GM13977 (cell line): ENCODE measurements around the gene PNPLA5.

Experiments
- DNase-seq: peaks from one replicate; pipeline ENCODE4 v3.0.0; 2012; ENCODE audit warnings: low spot score
- CTCF ChIP-seq: IDR thresholded peaks from 2 replicates; pipeline ENCODE4 v1.5.1; 2012; ENCODE audit warnings: mild to moderate bottlenecking, control low read depth; ENCODE audit not compliant: insufficient read depth; ENCODE audit errors: extremely low read depth, missing control alignments
- in situ Hi-C: fragments of 300-500 bp; cut with MboI; formaldehyde crosslinking; loops from one replicate; pipeline ENCODE4 v1.12.0; 2022; ENCODE audit warnings: low sequenced_read_pairs, low pct_unique_long_range_greater_than_20kb, mixed read lengths, inconsistent platforms; ENCODE audit not compliant: unreplicated experiment

Gene PNPLA5

DNA sequence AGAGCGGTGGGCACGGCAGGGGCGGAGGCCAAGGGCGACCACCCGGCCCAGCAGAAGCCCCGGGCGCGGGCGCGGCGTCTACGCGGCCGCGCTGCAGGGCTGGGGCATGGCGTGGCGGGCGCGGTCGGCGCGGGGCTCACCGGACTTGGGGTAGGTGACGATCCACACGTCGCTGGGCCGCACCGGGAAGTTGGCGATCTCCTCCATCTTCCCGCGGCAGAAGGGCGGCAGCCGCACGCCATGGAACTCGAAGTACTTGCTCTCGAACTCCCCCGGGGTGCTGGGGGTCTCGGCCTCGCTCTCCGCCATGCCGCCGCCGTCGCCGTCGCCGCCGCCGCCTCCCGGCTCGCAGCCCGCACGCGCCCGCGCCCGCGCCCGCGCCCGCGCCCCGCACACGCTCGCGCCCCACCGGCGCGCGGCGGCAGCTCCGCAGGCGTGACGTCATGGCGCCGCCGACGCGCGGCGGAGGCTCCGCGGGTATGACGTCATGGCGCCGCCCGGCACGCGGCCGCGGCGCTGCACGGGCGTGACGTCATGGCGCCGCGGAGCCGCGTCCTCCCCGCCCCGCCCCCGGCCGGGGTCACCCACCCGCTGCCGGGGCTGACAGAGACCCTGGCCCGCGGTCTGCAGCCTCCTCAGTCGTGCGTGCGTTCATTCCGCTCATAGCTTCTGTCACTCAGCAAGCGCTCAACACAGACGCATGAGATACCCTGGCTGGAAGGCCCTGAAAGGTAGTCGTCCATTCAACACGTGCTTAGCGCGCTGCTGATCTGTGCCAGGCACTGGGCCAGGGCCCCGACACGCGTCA, 29.5 kb downstream of the PNPLA5 start, which contains the start of gene SULT4A1:
Gene SULT4A1 (minus strand): TSS at position 440 of the 808 bp plus-strand sequence. CDS start 131 bp downstream, at position 309.
- TF ChIP-seq CTCF: no peak
- no peak for DNase-seq
- in situ Hi-C loops: no loop called here

- no peak for TF ChIP-seq CTCF
- in situ Hi-C loops: no loop called here
- DNase-seq: no peak
These were observed 30.3 kb downstream of the PNPLA5 start for GRCh38 chr22:43861529-43861928.

- in situ Hi-C loops: no loop called here
- DNase-seq: no peak
- TF ChIP-seq CTCF: no peak
These were observed 31.0 kb downstream of the PNPLA5 start for GRCh38 chr22:43860831-43861230.

DNA sequence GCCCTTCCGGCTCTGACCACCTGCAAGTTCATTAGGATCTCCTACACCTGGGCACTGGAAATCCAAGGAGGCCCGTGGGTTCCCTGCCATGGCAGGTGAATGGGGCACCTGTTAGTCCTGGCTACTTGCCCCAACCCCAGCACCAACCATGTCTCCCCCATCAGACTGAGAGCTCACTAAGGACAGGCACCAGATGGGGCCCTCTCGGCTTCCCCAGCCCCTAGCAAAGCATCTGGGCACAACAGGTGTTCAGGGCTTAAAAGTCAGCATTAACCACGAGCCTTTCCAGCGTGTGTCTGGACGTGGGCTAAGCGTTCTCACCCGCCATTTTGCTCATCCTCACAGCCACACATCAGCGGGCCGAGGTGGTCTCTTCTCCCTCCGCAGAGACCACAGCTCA, 31.7 kb downstream of the PNPLA5 start:
- no peak for DNase-seq
- TF ChIP-seq CTCF: no peak
- in situ Hi-C loops: no loop called here

DNA sequence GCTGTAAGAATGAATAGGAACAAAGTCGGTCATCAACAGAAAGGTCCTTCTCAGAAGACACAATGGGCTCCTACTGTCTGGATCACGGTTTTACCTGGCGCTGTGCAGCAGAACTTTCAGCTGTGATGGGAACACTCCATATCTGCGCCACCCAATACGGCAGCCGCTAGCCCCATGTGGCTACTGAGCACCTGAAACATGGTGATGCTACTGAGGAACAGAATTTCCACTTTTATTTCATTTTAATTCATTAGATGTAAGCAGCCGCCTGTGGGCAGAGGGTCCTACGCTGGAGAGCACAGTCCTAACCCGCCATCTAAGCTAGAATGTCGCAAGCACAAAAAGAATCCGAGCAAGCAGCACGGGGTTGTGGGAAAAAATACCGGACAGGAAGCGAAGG, 32.2 kb downstream of the PNPLA5 start:
- TF ChIP-seq CTCF: no peak
- in situ Hi-C loops: no loop called here
- DNase-seq: no peak

DNA sequence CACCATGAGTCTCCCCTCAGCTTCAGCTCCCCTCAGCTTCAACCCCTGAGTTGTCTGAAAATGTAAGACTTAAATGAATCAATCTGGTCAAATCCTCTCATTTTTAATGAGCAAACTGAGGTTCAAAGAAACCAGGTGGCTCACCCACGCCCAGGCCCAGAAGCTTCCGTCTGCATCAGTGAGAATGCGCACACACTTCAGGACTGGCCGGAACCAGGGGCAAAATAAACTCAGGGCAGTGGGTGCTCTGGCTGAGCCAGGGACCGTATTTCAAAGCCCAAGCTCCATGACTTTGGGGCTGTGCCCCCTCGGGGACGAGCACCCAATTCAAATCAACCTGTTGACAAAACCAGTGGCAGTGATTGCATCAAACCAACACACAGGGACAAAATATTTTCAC, 32.6 kb downstream of the PNPLA5 start:
- DNase-seq: no peak
- in situ Hi-C loops: no loop called here
- no peak for TF ChIP-seq CTCF
